Astrocyte (in vitro differentiated cells and primary cell): ENCODE data around the gene PPP1R1B. TPM values are rescaled to one million over a fixed set of nuclear protein-coding genes. Genes with fewer than 3 reads are reported as not detected.

Experiments
- DNase-seq: peaks from one replicate; pipeline ENCODE4 v3.0.0-alpha.2; 2010; ENCODE audit warnings: low read depth
- FAIRE-seq: peaks from 2 replicates; lab custom pipeline; 2011; peaks lifted over from hg19 to GRCh38; lab: Jason Lieb, UNC
- H2AFZ ChIP-seq: 2 replicates; pipeline ENCODE4 v1.6.0; 2012; ENCODE audit warnings: low read depth, low read length, inconsistent platforms
- H3K27ac ChIP-seq: 2 replicates; pipeline ENCODE4 v1.5.1; 2011; ENCODE audit warnings: low read depth, low read length, inconsistent platforms
- H3K27me3 ChIP-seq: 2 replicates; pipeline ENCODE4 v1.6.0; 2011; ENCODE audit warnings: low read length, inconsistent platforms; ENCODE audit not compliant: insufficient read depth
- H3K36me3 ChIP-seq: 2 replicates; pipeline ENCODE4 v1.5.1; 2011; ENCODE audit warnings: low read length, inconsistent platforms; ENCODE audit not compliant: insufficient read depth
- H3K4me1 ChIP-seq: 2 replicates; pipeline ENCODE4 v1.5.1; 2011; ENCODE audit warnings: low read length, inconsistent platforms; ENCODE audit not compliant: insufficient read depth
- H3K4me2 ChIP-seq: 2 replicates; pipeline ENCODE4 v1.6.0; 2012; ENCODE audit warnings: low read length, inconsistent platforms
- H3K4me3 ChIP-seq: 2 replicates; pipeline ENCODE4 v1.5.1; 2011; ENCODE audit warnings: low read depth, mild to moderate bottlenecking, low read length, inconsistent platforms; ENCODE audit not compliant: insufficient read depth
- H3K79me2 ChIP-seq: 2 replicates; pipeline ENCODE4 v1.6.0; 2012; ENCODE audit warnings: mild to moderate bottlenecking, low read length, inconsistent platforms; ENCODE audit not compliant: insufficient read depth
- H3K9ac ChIP-seq: 2 replicates; pipeline ENCODE4 v1.6.0; 2012; ENCODE audit warnings: mild to moderate bottlenecking, low read length, inconsistent platforms
- H3K9me3 ChIP-seq: 2 replicates; pipeline ENCODE4 v1.5.1; 2012; ENCODE audit warnings: low read depth, mild to moderate bottlenecking, low read length, inconsistent platforms; ENCODE audit not compliant: insufficient read depth
- H4K20me1 ChIP-seq: 2 replicates; pipeline ENCODE4 v1.6.0; 2012; ENCODE audit warnings: low read length, inconsistent platforms; ENCODE audit not compliant: insufficient read depth
- H3K27ac Mint-ChIP-seq: one replicate; pipeline ENCODE4 v1.8.0; 2021; ENCODE audit warnings: mild to moderate bottlenecking, mixed read lengths; ENCODE audit not compliant: unreplicated experiment
- H3K27me3 Mint-ChIP-seq: one replicate; pipeline ENCODE4 v1.8.0; 2021; ENCODE audit warnings: low read depth, mixed read lengths; ENCODE audit not compliant: unreplicated experiment
- H3K36me3 Mint-ChIP-seq: one replicate; pipeline ENCODE4 v1.8.0; 2021; ENCODE audit warnings: low read depth, mixed read lengths; ENCODE audit not compliant: unreplicated experiment
- H3K4me1 Mint-ChIP-seq: one replicate; pipeline ENCODE4 v1.8.0; 2021; ENCODE audit warnings: low read depth, mixed read lengths; ENCODE audit not compliant: unreplicated experiment
- H3K4me3 Mint-ChIP-seq: one replicate; pipeline ENCODE4 v1.8.0; 2021; ENCODE audit warnings: mild to moderate bottlenecking, moderate library complexity, mixed read lengths; ENCODE audit not compliant: unreplicated experiment
- H3K9me3 Mint-ChIP-seq: one replicate; pipeline ENCODE4 v1.8.0; 2021; ENCODE audit warnings: mild to moderate bottlenecking, mixed read lengths; ENCODE audit not compliant: unreplicated experiment
- CTCF ChIP-seq: IDR thresholded peaks from 2 replicates; pipeline ENCODE4 v1.5.1; 2011; ENCODE audit warnings: low read depth, mild to moderate bottlenecking, inconsistent platforms, low read length, moderate library complexity; ENCODE audit not compliant: insufficient read depth
- EZH2 ChIP-seq: IDR thresholded peaks from 2 replicates; pipeline ENCODE4 v1.6.1; 2012; ENCODE audit warnings: mild to moderate bottlenecking, low read length, inconsistent platforms; ENCODE audit not compliant: insufficient read depth
- total RNA-seq: library from RNA; stranded (reverse); gene quantifications from 2 replicates; pipeline ENCODE4 v1.2.1, GENCODE V29; 2021

PPP1R1B gene
- total RNA-seq, 1 donor from 2014 or later: 0.39 TPM

GRCh38 chr17:39677542-39678339 lies 51.0 kb downstream of the PPP1R1B start:
- no peaks in the 10 kb centered on the region for H3K9me3 Mint-ChIP-seq
- Histone ChIP-seq H3K36me3 (no peaks in the 10 kb centered on the region), H3K27ac (no peak overlapping the region), H3K4me1 (no peaks in the 10 kb centered on the region), H3K9ac (no peak overlapping the region), H3K27me3 (no peaks in the 10 kb centered on the region), H2AFZ (no peak overlapping the region), H4K20me1 (no peaks in the 10 kb centered on the region), H3K9me3 (no peaks in the 10 kb centered on the region), H3K4me2 (no peak overlapping the region), H3K79me2 (no peaks in the 10 kb centered on the region), H3K4me3 (no peak overlapping the region)
- peaks cover 3% of the 10 kb centered on the region for H3K4me1 Mint-ChIP-seq
- no peak for DNase-seq
- no peak overlapping the region for H3K4me3 Mint-ChIP-seq
- TF ChIP-seq CTCF (no peak), EZH2 (no peak)
- FAIRE-seq: no peak
- peaks cover 26% of the 10 kb centered on the region for H3K27me3 Mint-ChIP-seq
- H3K36me3 Mint-ChIP-seq: peaks cover 10% of the 10 kb centered on the region
- H3K27ac Mint-ChIP-seq: no peak overlapping the region

DNA sequence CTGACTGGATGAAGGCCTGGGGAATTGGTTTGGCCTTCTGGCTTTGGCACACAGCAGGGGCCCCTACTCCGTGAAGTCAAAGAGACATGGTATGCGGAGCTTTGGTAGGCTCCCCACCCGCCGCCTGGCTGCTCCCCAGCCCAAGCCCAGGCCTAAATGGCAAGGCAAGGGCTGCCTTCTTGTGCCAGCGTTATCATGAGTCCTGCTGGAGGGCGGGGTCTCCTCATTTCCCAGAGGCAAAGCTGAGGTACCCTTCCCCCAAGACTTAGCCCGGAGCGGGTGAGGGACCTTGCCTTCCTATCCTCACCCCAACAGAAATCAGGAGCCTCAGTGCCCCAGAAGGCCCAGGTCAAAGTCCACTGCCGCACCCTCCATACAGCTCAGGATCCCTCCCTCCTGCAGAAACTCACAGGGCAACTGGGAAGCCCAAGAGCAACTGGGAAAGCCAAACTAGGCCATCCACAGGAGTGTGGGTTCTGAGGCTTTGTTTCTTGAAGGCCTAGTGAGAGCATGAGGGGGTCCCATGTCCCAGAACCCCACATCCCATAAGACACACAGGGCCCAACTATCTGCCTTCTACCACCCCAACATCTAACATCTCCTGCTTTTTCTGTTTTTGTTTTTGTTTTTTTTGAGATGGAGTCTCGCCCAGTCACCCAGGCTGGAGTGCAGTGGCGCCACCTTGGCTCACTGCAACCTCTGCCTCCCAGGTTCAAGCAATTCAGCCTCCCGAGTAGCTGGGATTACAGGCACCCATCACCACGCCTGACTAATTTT lies 51.8 kb downstream of the PPP1R1B start:
- Histone ChIP-seq H3K27me3 (no peaks in the 10 kb centered on the region), H4K20me1 (no peaks in the 10 kb centered on the region), H3K27ac (no peak overlapping the region), H3K4me1 (no peaks in the 10 kb centered on the region), H3K9ac (no peak overlapping the region), H3K9me3 (no peaks in the 10 kb centered on the region), H3K4me3 (no peak overlapping the region), H2AFZ (no peak overlapping the region), H3K36me3 (no peaks in the 10 kb centered on the region), H3K4me2 (no peak overlapping the region), H3K79me2 (no peaks in the 10 kb centered on the region)
- peaks cover 3% of the 10 kb centered on the region for H3K4me1 Mint-ChIP-seq
- H3K4me3 Mint-ChIP-seq: no peak overlapping the region
- TF ChIP-seq CTCF (no peak), EZH2 (no peak)
- DNase-seq (no peak), FAIRE-seq (no peak)
- peaks cover 10% of the 10 kb centered on the region for H3K36me3 Mint-ChIP-seq
- H3K27me3 Mint-ChIP-seq: peaks cover 21% of the 10 kb centered on the region
- no peak overlapping the region for H3K27ac Mint-ChIP-seq
- H3K9me3 Mint-ChIP-seq: no peaks in the 10 kb centered on the region
